SU-DHL-6 (cell line): ENCODE measurements around the gene B3GALT6.

Source experiments
- H2AFZ ChIP-seq: fragments of 200-600 bp; sonication (generic); 2 replicates; pipeline ENCODE4 v1.6.1; 2014; ENCODE audit warnings: low read depth, mild to moderate bottlenecking, moderate library complexity, mixed read lengths, antibody characterized with exemption, low read length; ENCODE audit not compliant: severe bottlenecking
- H3F3A ChIP-seq: fragments of 200-600 bp; shearing (Covaris generic); 2 replicates; pipeline ENCODE4 v1.6.0; 2016; ENCODE audit warnings: antibody characterized with exemption, mild to moderate bottlenecking; ENCODE audit not compliant: insufficient read depth
- H3K27ac ChIP-seq: fragments of 200-600 bp; sonication (generic); 2 replicates; pipeline ENCODE4 v1.5.1; 2016; ENCODE audit warnings: low read depth, mild to moderate bottlenecking, low read length, moderate library complexity, mixed read lengths
- H3K27me3 ChIP-seq: fragments of 200-600 bp; sonication (generic), shearing (Covaris generic); 2 replicates; pipeline ENCODE4 v1.6.0; 2014; ENCODE audit warnings: mild to moderate bottlenecking, low read length
- H3K36me3 ChIP-seq: fragments of 200-600 bp; sonication (generic); 2 replicates; pipeline ENCODE4 v1.6.1; 2014; ENCODE audit warnings: mild to moderate bottlenecking, low read length, mixed read lengths
- H3K4me2 ChIP-seq: fragments of 300-600, 200-600 bp; shearing (Covaris generic), sonication (generic); 2 replicates; pipeline ENCODE4 v1.6.0; 2014; ENCODE audit warnings: low read length, low read depth, mild to moderate bottlenecking; ENCODE audit not compliant: poor library complexity, severe bottlenecking
- H3K4me3 ChIP-seq: fragments of 200-600 bp; sonication (generic); 2 replicates; pipeline ENCODE4 v1.5.1; 2014; ENCODE audit warnings: antibody characterized with exemption, low read length, mild to moderate bottlenecking, mixed read lengths; ENCODE audit not compliant: insufficient read depth, poor library complexity, severe bottlenecking
- H3K79me2 ChIP-seq: fragments of 200-600 bp; sonication (generic); 2 replicates; pipeline ENCODE4 v1.6.1; 2014; ENCODE audit warnings: mild to moderate bottlenecking, low read length, moderate library complexity; ENCODE audit not compliant: insufficient read depth
- H3K9ac ChIP-seq: fragments of 200-600 bp; sonication (generic); 2 replicates; pipeline ENCODE4 v1.7.0; 2014; ENCODE audit warnings: mild to moderate bottlenecking, low read length
- H3K9me2 ChIP-seq: fragments of 200-600 bp; sonication (generic); replicated peaks from 2 replicates; pipeline ENCODE4 v1.6.1; 2014; ENCODE audit warnings: low read length; ENCODE audit not compliant: insufficient read depth
- H3K9me3 ChIP-seq: fragments of 200-600 bp; sonication (generic); 2 replicates; pipeline ENCODE4 v1.6.1; 2014; ENCODE audit warnings: low read length, mixed read lengths; ENCODE audit not compliant: insufficient read depth
- H4K20me1 ChIP-seq: fragments of 200-600 bp; sonication (generic); 2 replicates; pipeline ENCODE4 v1.6.1; 2014; ENCODE audit warnings: low read depth, mild to moderate bottlenecking, antibody characterized with exemption, low read length, moderate library complexity, mixed read lengths
- CTCF ChIP-seq: fragments of 200-600 bp; sonication (generic); IDR thresholded peaks from one replicate; pipeline ENCODE4 v1.5.1; 2017; ENCODE audit warnings: antibody characterized with exemption, mild to moderate bottlenecking, low read length, moderate library complexity; ENCODE audit not compliant: insufficient read depth, poor library complexity, severe bottlenecking
- EZH2phosphoT487 ChIP-seq: fragments of 200-600 bp; sonication (generic), shearing (Covaris generic); conservative IDR thresholded peaks from 2 replicates; pipeline ENCODE4 v1.6.1; 2018; ENCODE audit warnings: mild to moderate bottlenecking, antibody characterized with exemption, low read length, moderate library complexity, mixed read lengths

The B3GALT6 gene

GRCh38 chr1:1243266-1243660, 11.2 kb downstream of the B3GALT6 start:
- Histone ChIP-seq H3K9me3 (no peaks in the 10 kb centered on the region), H3K27ac (no peak overlapping the region), H4K20me1 (no peaks in the 10 kb centered on the region), H3K9me2 (no peaks in the 10 kb centered on the region), H3K9ac (no peak overlapping the region), H3K79me2 (no peaks in the 10 kb centered on the region), H3K4me3 (no peak overlapping the region), H3K27me3 (no peaks in the 10 kb centered on the region), H3K4me2 (no peak overlapping the region), H3F3A (no peaks in the 10 kb centered on the region), H3K36me3 (no peaks in the 10 kb centered on the region), H2AFZ (no peak overlapping the region)
- TF ChIP-seq EZH2phosphoT487 = no peak
- no peak for TF ChIP-seq CTCF

GRCh38 chr1:1243807-1244191, 11.8 kb downstream of the B3GALT6 start:
- Histone ChIP-seq H3K36me3 (no peaks in the 10 kb centered on the region), H3K27me3 (no peaks in the 10 kb centered on the region), H3K27ac (no peak overlapping the region), H3K4me3 (no peak overlapping the region), H3K9me2 (no peaks in the 10 kb centered on the region), H2AFZ (no peak overlapping the region), H3K79me2 (no peaks in the 10 kb centered on the region), H3K9ac (no peak overlapping the region), H3K4me2 (no peak overlapping the region), H3F3A (no peaks in the 10 kb centered on the region), H3K9me3 (no peaks in the 10 kb centered on the region), H4K20me1 (no peaks in the 10 kb centered on the region)
- TF ChIP-seq EZH2phosphoT487 = no peak
- no peak for TF ChIP-seq CTCF

GRCh38 chr1:1244192-1244811, 12.3 kb downstream of the B3GALT6 start:
- H3K27ac ChIP-seq = no peak overlapping the region
- H3K9ac ChIP-seq = no peak overlapping the region
- TF ChIP-seq EZH2phosphoT487 (no peak), CTCF (no peak)
- no peak overlapping the region for H3K4me3 ChIP-seq
- no peaks in the 10 kb centered on the region for H4K20me1 ChIP-seq
- no peaks in the 10 kb centered on the region for H3K79me2 ChIP-seq
- H3K9me2 ChIP-seq = no peaks in the 10 kb centered on the region
- no peaks in the 10 kb centered on the region for H3K9me3 ChIP-seq
- no peak overlapping the region for H3K4me2 ChIP-seq
- H3F3A ChIP-seq = no peaks in the 10 kb centered on the region
- H3K36me3 ChIP-seq = no peaks in the 10 kb centered on the region
- H2AFZ ChIP-seq = no peak overlapping the region
- H3K27me3 ChIP-seq = no peaks in the 10 kb centered on the region
